OCI-LY7 (cell line): ENCODE results near the gene SLC19A1.

Experiments used
- CTCF ChIP-seq: fragments of 200-600 bp; sonication (generic); conservative IDR thresholded peaks from 2 replicates; pipeline ENCODE4 v1.5.1; 2014; ENCODE audit warnings: mild to moderate bottlenecking, antibody characterized with exemption, low read length, moderate library complexity, mixed read lengths
- EZH2phosphoT487 ChIP-seq: fragments of 200-600 bp; sonication (generic); IDR thresholded peaks from 2 replicates; pipeline ENCODE4 v1.6.1; 2018; ENCODE audit warnings: low read depth, borderline replicate concordance, mild to moderate bottlenecking, mixed run types, antibody characterized with exemption, low read length, moderate library complexity, mixed read lengths

- TF ChIP-seq CTCF (no peak), EZH2phosphoT487 (no peak)
These were observed 33.4 kb downstream of the SLC19A1 start for GRCh38 chr21:45508607-45509565.
